Smooth muscle cell (in vitro differentiated cells): ENCODE results near the gene B4GALT2. TPM values are rescaled to one million over a fixed set of nuclear protein-coding genes. Genes with fewer than 3 reads are reported as not detected.

Experiments used
- DNase-seq: peaks from one replicate; lab custom pipeline; 2025; ENCODE audit not compliant: unreplicated experiment; lab: John Stamatoyannopoulos, UW
- H2AFZ ChIP-seq: fragments of 200-600 bp; sonication (generic); 2 replicates; pipeline ENCODE4 v1.6.0; 2016; ENCODE audit warnings: antibody characterized with exemption, low read depth, mild to moderate bottlenecking
- H3F3A ChIP-seq: fragments of 200-600 bp; sonication (generic); 2 replicates; pipeline ENCODE4 v1.6.0; 2017; ENCODE audit warnings: antibody characterized with exemption, low read depth
- H3K27ac ChIP-seq: fragments of 200-600 bp; sonication (generic); 2 replicates; pipeline ENCODE4 v1.5.1; 2016; ENCODE audit warnings: low read depth, mild to moderate bottlenecking
- H3K27me3 ChIP-seq: fragments of 200-600 bp; sonication (generic); 2 replicates; pipeline ENCODE4 v1.6.1; 2016; ENCODE audit warnings: low read depth, mild to moderate bottlenecking
- H3K36me3 ChIP-seq: fragments of 200-600 bp; sonication (generic); 2 replicates; pipeline ENCODE4 v1.5.1; 2016; ENCODE audit warnings: low read depth
- H3K4me1 ChIP-seq: fragments of 200-600 bp; sonication (generic); 2 replicates; pipeline ENCODE4 v1.5.1; 2016; ENCODE audit warnings: low read depth
- H3K4me2 ChIP-seq: fragments of 200-600 bp; sonication (generic); 2 replicates; pipeline ENCODE4 v1.6.0; 2016; ENCODE audit warnings: mild to moderate bottlenecking
- H3K4me3 ChIP-seq: fragments of 200-600 bp; sonication (generic); 2 replicates; pipeline ENCODE4 v1.5.1; 2016; ENCODE audit warnings: mild to moderate bottlenecking
- H3K79me2 ChIP-seq: fragments of 200-600 bp; sonication (generic); 2 replicates; pipeline ENCODE4 v1.6.0; 2016; ENCODE audit warnings: low read depth, mild to moderate bottlenecking
- H3K9ac ChIP-seq: fragments of 200-600 bp; sonication (generic); 2 replicates; pipeline ENCODE4 v1.6.0; 2016; ENCODE audit warnings: low read depth
- H3K9me3 ChIP-seq: fragments of 200-600 bp; sonication (generic); replicated peaks from 2 replicates; pipeline ENCODE4 v1.5.1; 2016; ENCODE audit warnings: low read depth
- H4K20me1 ChIP-seq: fragments of 200-600 bp; sonication (generic); 2 replicates; pipeline ENCODE4 v1.6.0; 2016; ENCODE audit warnings: low read depth
- WGBS: methylation state at CpG from one replicate; pipeline ENCODE4 v1.1.7; 2016; ENCODE audit warnings: low lambda C conversion rate; 5-methylcytosine and 5-hydroxymethylcytosine counted together
- polyA plus RNA-seq: library from polyadenylated mRNA; unstranded; fragments of >200 nt; fragmentation: Nextera tagmentation; extraction: Ambion mirVana; gene quantifications from 2 replicates; pipeline ENCODE4 v1.2.1, GENCODE V29; 2016
- total RNA-seq: library from RNA; depleted of rRNA; stranded (reverse); fragments of >200 nt; gene quantifications from 2 replicates; pipeline ENCODE4 v1.2.3, GENCODE V29; 2014
- TF ChIP-seq, protein P1 (sequence below): fragments of 200-600 bp; sonication (generic); IDR thresholded peaks from 2 replicates; pipeline ENCODE4 v1.5.1; 2017; ENCODE audit warnings: borderline replicate concordance, mild to moderate bottlenecking, antibody characterized with exemption; ENCODE audit not compliant: insufficient read depth, poor library complexity, severe bottlenecking

B4GALT2 gene
- total and polyA plus RNA-seq, 2 experiments from 2014 or later: 52.4 to 135 TPM

DNA sequence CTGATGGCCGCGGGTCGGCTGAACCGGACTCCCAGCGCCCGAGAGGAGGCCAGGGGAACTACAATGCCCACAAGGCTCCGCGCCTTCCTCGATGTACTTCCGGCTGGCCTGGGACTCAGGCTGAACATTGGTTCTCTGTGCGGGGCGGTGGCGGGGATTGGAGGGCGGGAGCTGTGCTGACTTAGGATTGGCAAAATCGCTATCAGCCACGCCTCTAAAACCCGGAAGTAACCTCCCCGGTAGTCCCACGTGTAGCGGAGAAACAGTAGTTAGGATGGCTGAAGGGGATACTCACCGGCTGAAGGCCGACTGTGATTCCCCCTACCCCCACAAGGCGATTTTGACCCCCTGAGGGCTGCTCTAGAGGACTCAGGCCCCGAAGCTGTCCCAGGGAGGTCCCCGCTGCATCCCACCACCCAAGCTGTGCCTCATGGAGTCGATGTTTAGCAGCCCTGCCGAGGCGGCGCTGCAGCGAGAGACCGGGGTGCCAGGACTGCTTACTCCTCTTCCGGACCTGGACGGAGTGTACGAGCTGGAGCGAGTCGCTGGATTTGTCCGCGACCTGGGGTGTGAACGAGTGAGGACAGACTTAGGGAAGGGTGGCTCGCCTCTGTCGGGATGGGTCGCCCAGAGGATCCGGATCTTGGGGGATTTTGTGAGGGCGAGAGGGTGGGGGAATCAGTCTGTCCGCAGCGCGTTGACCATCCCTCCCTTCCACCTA is 9.1 kb upstream of the B4GALT2 start, which contains the start of gene DPH2:
Gene DPH2 (plus strand): TSS at position 265 of the 721 bp plus-strand sequence. CDS start 166 bp downstream, at position 431.
- Histone ChIP-seq H3K4me1 (peaks cover 13% of the 10 kb centered on the region), H2AFZ (peak within 1 kb of the TSS; percentile 65), H3F3A (peaks cover 7% of the 10 kb centered on the region), H3K36me3 (no peaks in the 10 kb centered on the region), H3K79me2 (peaks cover 10% of the 10 kb centered on the region), H3K9me3 (no peaks in the 10 kb centered on the region), H3K4me3 (peak within 1 kb of the TSS; percentile 77), H4K20me1 (no peaks in the 10 kb centered on the region), H3K4me2 (peak within 1 kb of the TSS; percentile 95), H3K27me3 (no peaks in the 10 kb centered on the region), H3K27ac (no peak within 1 kb of the TSS), H3K9ac (peak within 1 kb of the TSS; percentile 70)
- TF ChIP-seq, protein P1, sequence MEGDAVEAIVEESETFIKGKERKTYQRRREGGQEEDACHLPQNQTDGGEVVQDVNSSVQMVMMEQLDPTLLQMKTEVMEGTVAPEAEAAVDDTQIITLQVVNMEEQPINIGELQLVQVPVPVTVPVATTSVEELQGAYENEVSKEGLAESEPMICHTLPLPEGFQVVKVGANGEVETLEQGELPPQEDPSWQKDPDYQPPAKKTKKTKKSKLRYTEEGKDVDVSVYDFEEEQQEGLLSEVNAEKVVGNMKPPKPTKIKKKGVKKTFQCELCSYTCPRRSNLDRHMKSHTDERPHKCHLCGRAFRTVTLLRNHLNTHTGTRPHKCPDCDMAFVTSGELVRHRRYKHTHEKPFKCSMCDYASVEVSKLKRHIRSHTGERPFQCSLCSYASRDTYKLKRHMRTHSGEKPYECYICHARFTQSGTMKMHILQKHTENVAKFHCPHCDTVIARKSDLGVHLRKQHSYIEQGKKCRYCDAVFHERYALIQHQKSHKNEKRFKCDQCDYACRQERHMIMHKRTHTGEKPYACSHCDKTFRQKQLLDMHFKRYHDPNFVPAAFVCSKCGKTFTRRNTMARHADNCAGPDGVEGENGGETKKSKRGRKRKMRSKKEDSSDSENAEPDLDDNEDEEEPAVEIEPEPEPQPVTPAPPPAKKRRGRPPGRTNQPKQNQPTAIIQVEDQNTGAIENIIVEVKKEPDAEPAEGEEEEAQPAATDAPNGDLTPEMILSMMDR: no peak
- WGBS: under 1% methylated on average over 47 of the region's 47 CpGs
- peak; percentile 76 for DNase-seq

DNA sequence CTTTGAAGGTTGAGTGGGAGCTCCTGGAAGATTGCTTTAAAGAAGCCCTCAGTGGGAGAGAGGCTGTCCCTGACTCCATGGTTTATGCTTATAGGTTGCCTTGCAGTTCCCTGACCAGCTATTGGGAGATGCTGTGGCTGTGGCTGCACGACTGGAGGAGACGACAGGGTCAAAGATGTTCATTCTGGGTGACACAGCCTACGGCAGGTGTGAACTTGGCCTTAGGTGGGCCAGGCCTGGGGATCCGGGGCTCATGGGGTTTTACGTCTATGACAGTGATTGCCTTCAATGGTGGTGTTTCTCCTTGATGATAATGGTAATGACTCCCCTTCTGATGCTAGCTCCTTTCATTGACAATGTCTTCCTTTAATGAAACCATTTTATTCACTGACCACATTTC is 8.5 kb upstream of the B4GALT2 start:
- Histone ChIP-seq H3K4me3 (peak overlapping the region; percentile 77), H3K27me3 (no peaks in the 10 kb centered on the region), H3K4me1 (peaks cover 13% of the 10 kb centered on the region), H4K20me1 (peaks cover 2% of the 10 kb centered on the region), H3K36me3 (no peaks in the 10 kb centered on the region), H3K9me3 (no peaks in the 10 kb centered on the region), H3K4me2 (peak overlapping the region; percentile 95), H3K79me2 (peaks cover 16% of the 10 kb centered on the region), H2AFZ (no peak overlapping the region), H3K9ac (peak overlapping the region; percentile 70), H3F3A (peaks cover 7% of the 10 kb centered on the region), H3K27ac (no peak overlapping the region)
- WGBS: 55% methylated on average over 5 of the region's 5 CpGs
- TF ChIP-seq, protein P1: no peak
- no peak for DNase-seq

DNA sequence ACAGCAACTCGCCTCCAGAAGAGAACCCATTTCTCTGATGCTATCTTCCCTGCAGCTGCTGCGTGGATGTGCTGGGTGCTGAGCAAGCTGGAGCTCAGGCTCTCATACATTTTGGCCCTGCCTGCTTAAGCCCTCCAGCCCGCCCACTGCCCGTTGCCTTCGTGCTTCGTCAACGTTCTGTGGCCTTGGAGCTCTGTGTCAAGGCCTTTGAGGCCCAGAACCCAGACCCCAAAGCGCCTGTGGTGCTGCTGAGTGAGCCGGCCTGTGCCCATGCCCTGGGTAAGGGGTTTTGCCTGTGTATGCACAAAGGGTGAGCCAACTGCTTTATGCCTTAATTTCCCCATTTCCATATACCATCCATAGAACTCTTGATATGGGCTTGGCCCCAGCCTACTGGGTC is 8.1 kb upstream of the B4GALT2 start:
- 93% methylated on average over 9 of the region's 9 CpGs for WGBS
- H4K20me1 ChIP-seq: peaks cover 6% of the 10 kb centered on the region
- H3K36me3 ChIP-seq: no peaks in the 10 kb centered on the region
- DNase-seq: no peak
- peaks cover 7% of the 10 kb centered on the region for H3F3A ChIP-seq
- peak overlapping the region; percentile 77 for H3K4me3 ChIP-seq
- no peak overlapping the region for H2AFZ ChIP-seq
- no peaks in the 10 kb centered on the region for H3K9me3 ChIP-seq
- no peaks in the 10 kb centered on the region for H3K27me3 ChIP-seq
- H3K4me1 ChIP-seq: peaks cover 16% of the 10 kb centered on the region
- no peak overlapping the region for H3K27ac ChIP-seq
- peak overlapping the region; percentile 95 for H3K4me2 ChIP-seq
- no peak overlapping the region for H3K9ac ChIP-seq
- TF ChIP-seq, protein P1: no peak
- peaks cover 20% of the 10 kb centered on the region for H3K79me2 ChIP-seq
